Lower leg skin (tissue), 3 donors: ENCODE results near the gene FAM107B.

ENCODE experiments used
- POLR2A ChIP-seq, 2 donors: fragments of 450-650 bp; IDR thresholded peaks; one replicate each; pipeline ENCODE4 v1.6.1; 2016 to 2017; ENCODE audit warnings: antibody characterized with exemption in 2 of 2, mild to moderate bottlenecking in 1 of 2, moderate library complexity in 1 of 2
- TF ChIP-seq, protein P1 (sequence below), 3 donors: fragments of 450-650 bp; IDR thresholded peaks; one replicate each; pipeline ENCODE4 v1.5.1; 2016; ENCODE audit warnings: antibody characterized with exemption in 3 of 3, mild to moderate bottlenecking in 3 of 3, moderate library complexity in 2 of 3

DNA sequence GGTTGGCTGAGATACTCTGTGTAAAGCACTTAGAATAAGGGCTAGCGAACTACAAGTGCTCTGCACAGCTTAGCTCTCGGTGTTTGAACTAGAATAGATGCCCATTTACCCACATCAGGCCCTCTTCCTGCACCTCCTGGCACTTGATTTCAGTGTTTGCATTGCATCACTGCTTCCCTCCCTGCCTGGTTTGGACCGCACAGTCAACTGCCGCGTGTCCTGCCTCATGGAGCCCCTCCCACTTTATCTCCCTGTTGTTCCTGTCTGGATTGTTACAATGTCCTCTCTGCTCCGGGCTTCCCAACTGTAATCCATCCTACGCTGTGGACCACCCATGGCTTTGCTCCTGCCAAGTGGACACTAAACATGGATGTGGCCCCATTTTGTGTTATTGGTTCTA is 2.3 kb downstream of the FAM107B start:
- TF ChIP-seq, protein P1, sequence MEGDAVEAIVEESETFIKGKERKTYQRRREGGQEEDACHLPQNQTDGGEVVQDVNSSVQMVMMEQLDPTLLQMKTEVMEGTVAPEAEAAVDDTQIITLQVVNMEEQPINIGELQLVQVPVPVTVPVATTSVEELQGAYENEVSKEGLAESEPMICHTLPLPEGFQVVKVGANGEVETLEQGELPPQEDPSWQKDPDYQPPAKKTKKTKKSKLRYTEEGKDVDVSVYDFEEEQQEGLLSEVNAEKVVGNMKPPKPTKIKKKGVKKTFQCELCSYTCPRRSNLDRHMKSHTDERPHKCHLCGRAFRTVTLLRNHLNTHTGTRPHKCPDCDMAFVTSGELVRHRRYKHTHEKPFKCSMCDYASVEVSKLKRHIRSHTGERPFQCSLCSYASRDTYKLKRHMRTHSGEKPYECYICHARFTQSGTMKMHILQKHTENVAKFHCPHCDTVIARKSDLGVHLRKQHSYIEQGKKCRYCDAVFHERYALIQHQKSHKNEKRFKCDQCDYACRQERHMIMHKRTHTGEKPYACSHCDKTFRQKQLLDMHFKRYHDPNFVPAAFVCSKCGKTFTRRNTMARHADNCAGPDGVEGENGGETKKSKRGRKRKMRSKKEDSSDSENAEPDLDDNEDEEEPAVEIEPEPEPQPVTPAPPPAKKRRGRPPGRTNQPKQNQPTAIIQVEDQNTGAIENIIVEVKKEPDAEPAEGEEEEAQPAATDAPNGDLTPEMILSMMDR (IDR thresholded peaks at IDR 0.05) = no peak
- TF ChIP-seq POLR2A (IDR thresholded peaks at IDR 0.05) = no peak
